NCI-H2107 treated with DMSO at 0.1 percent for 48 hours (cell line): ENCODE measurements around the gene LMNB1.
"Not testable (repeated sequence)": the region's sequence is repeated elsewhere in the genome, so short reads cannot be mapped to it uniquely, and the experiment has no call there.

Experiments
- DNase-seq: peaks from one replicate; lab custom pipeline; 2025; ENCODE audit not compliant: unreplicated experiment; lab: John Stamatoyannopoulos, UW

LMNB1 gene, protein sequence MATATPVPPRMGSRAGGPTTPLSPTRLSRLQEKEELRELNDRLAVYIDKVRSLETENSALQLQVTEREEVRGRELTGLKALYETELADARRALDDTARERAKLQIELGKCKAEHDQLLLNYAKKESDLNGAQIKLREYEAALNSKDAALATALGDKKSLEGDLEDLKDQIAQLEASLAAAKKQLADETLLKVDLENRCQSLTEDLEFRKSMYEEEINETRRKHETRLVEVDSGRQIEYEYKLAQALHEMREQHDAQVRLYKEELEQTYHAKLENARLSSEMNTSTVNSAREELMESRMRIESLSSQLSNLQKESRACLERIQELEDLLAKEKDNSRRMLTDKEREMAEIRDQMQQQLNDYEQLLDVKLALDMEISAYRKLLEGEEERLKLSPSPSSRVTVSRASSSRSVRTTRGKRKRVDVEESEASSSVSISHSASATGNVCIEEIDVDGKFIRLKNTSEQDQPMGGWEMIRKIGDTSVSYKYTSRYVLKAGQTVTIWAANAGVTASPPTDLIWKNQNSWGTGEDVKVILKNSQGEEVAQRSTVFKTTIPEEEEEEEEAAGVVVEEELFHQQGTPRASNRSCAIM

GRCh38 chr5:126776499-126777256 lies at the start of gene LMNB1:
Gene LMNB1 (plus strand): TSS chr5:126777136. CDS start chr5:126777509, 373 bp downstream.
- peak; percentile 73 for DNase-seq

DNA sequence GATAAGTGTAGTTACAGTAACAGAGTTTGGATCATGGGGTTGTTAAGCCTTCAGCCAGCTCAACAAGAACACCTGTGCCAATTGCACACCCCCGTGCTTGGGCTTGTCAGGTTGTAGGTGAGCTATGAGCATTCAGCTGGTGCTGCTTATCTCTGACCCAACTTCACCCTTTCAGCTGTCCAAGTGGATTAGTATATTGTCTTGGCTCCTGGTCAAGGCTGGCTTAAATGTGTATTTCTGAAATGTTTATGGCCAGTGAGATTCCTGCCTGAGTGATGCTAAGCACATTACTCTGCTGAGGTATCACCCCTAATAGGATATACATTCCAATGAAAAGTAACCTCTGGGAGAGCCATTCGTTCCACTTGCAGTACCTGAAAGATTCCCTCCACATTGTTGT lies 44.2 kb upstream of the LMNB1 start:
- DNase-seq: no peak

- not testable (repeated sequence) for DNase-seq
These were observed 42.4 kb upstream of the LMNB1 start for GRCh38 chr5:126734573-126734972.

GRCh38 chr5:126736141-126736540 lies 40.8 kb upstream of the LMNB1 start:
- no peak for DNase-seq

DNA sequence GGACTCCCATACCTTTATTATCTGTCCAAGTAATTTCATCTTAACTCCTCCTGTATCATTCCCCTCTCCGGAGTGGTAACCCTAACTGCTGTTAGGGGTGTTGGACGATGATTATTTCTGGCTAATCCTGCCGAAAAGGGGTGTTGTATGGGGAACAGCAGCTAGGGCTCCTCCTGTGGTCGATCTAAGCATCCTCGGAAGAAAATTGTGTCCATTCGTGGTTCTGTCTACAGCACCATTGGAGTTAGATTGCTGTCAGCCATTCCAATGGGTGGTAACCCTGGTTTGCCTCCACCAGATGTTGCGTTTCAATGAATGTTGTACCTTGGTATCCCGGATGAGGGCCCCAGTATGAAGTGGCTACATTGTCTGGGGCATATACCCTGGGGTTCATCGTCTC lies 35.6 kb upstream of the LMNB1 start:
- DNase-seq: no peak

- no peak for DNase-seq
These were observed 34.5 kb upstream of the LMNB1 start for GRCh38 chr5:126742425-126742824.

DNA sequence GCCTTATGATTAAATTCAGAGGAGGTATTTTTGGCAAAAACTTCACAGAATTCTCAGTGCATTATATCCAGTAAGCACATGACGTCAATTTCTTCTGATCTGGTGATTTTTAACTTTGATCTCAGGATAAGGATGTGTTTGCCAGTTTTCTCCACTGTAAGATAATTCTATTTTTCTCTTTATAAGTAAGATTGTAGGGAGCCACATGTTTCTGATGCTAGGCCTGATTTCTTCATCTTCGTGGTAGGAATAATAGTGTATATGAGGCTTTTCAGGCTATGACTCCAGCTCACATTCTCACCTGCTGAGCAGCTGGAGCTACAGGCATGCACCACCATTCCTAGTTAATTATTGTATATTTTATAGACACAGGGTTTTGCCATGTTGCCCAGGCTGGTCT lies 32.1 kb upstream of the LMNB1 start:
- no peak for DNase-seq

- DNase-seq: peak; percentile 84
These were observed 31.5 kb upstream of the LMNB1 start for GRCh38 chr5:126745259-126745992.

- no peak for DNase-seq
These were observed 30.6 kb upstream of the LMNB1 start for GRCh38 chr5:126746290-126746689.

GRCh38 chr5:126752081-126752785 lies 24.7 kb upstream of the LMNB1 start:
- DNase-seq: no peak

GRCh38 chr5:126753227-126753626 lies 23.7 kb upstream of the LMNB1 start:
- DNase-seq: no peak

GRCh38 chr5:126754609-126755008 lies 22.3 kb upstream of the LMNB1 start:
- no peak for DNase-seq

DNA sequence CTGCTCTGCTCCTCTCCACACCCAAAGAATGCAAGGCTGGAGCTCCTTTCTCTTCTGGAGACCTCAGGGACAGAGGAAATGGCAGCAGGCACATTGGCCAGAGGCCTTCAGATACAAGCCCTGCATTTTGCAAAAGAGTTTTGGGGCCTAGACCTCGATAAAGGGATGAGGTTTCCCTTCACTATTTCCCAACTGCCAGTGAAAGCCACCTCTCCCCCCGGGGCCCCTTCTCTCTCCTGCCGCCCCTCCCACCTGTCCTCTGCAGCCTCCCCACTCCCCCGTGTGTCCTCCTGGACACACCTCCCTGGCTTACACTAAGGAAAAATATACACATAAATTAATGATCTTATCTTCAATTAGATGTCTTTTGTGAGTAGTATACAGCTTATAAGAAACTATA lies 21.3 kb upstream of the LMNB1 start:
- DNase-seq: no peak

- DNase-seq: no peak
These were observed 19.1 kb upstream of the LMNB1 start for GRCh38 chr5:126757713-126758357.

DNA sequence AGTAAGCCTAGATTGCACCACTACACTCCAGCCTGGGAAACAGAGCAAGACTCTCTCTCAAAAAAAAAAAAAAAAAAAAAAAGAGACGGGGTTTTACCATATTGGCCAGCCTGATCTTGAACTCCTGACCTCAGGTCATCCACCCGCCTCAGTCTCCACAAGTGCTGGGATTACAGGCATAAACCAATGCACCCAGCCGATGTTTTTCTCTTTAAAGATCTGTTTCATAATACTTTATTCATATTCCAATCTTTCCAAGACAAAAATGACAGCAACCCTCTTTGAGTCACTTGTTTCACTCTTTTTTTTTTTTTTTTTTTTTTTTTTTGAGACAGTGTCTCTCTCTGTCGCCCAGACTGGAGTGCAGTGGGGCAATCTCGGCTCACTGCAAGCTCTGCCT lies 13.6 kb upstream of the LMNB1 start:
- no peak for DNase-seq

- DNase-seq: no peak
These were observed 7.2 kb upstream of the LMNB1 start for GRCh38 chr5:126769703-126770102.

- not testable (repeated sequence) for DNase-seq
These were observed 3.4 kb upstream of the LMNB1 start for GRCh38 chr5:126773536-126773935.

GRCh38 chr5:126774595-126774994 lies 2.3 kb upstream of the LMNB1 start:
- not testable (repeated sequence) for DNase-seq

- DNase-seq: no peak
These were observed 480 bp downstream of the LMNB1 start for GRCh38 chr5:126777257-126777974.
